BE2C (cell line): ENCODE results near the gene NRARP.

Experiments used
- DNase-seq: peaks from one replicate; pipeline ENCODE4 v3.0.0-alpha.2; 2020
- H3K27me3 ChIP-seq: fragments of 250-450 bp; sonication (Bioruptor Pico); 2 replicates; pipeline ENCODE4 v1.5.1; 2020; ENCODE audit warnings: mild to moderate bottlenecking
- H3K36me3 ChIP-seq: fragments of 250-450 bp; sonication (Bioruptor Pico); 2 replicates; pipeline ENCODE4 v1.5.1; 2020; ENCODE audit warnings: mild to moderate bottlenecking
- H3K4me1 ChIP-seq: fragments of 250-450 bp; sonication (Bioruptor Pico); 2 replicates; pipeline ENCODE4 v1.5.1; 2020
- H3K4me3 ChIP-seq: 2 replicates; pipeline ENCODE4 v1.5.1; 2011; ENCODE audit warnings: low read depth, low read length
- H3K9me3 ChIP-seq: fragments of 250-450 bp; sonication (Bioruptor Pico); 2 replicates; pipeline ENCODE4 v1.5.1; 2020
- CTCF ChIP-seq: IDR thresholded peaks from 2 replicates; pipeline ENCODE4 v1.5.1; 2012; ENCODE audit warnings: mild to moderate bottlenecking, low read depth, low read length

The NRARP gene

GRCh38 chr9:137311171-137311985 lies 9.3 kb upstream of the NRARP start:
- Histone ChIP-seq H3K27me3 (no peaks in the 10 kb centered on the region), H3K4me1 (no peaks in the 10 kb centered on the region; the same call in 1 of the 2 replicates)

GRCh38 chr9:137310189-137311052 lies 8.3 kb upstream of the NRARP start:
- no peak for TF ChIP-seq CTCF
- no peaks in the 10 kb centered on the region for H3K27me3 ChIP-seq
- no peak overlapping the region for H3K4me3 ChIP-seq
- H3K4me1 ChIP-seq = no peaks in the 10 kb centered on the region; the same call in 1 of the 2 replicates
- DNase-seq = peak; percentile 10
- H3K9me3 ChIP-seq = no peaks in the 10 kb centered on the region
- no peaks in the 10 kb centered on the region for H3K36me3 ChIP-seq

More at GRCh38 chr9:137311171-137311985, 9.3 kb upstream of the NRARP start:
- no peak overlapping the region for H3K4me3 ChIP-seq
- no peaks in the 10 kb centered on the region for H3K36me3 ChIP-seq
- TF ChIP-seq CTCF = no peak
- peak; percentile 13 for DNase-seq
- no peaks in the 10 kb centered on the region for H3K9me3 ChIP-seq

- no peaks in the 10 kb centered on the region; the same call in 1 of the 2 replicates for H3K4me1 ChIP-seq
- DNase-seq = no peak
- no peaks in the 10 kb centered on the region for H3K27me3 ChIP-seq
- no peak overlapping the region for H3K4me3 ChIP-seq
- no peaks in the 10 kb centered on the region for H3K9me3 ChIP-seq
- no peak for TF ChIP-seq CTCF
- no peaks in the 10 kb centered on the region for H3K36me3 ChIP-seq
Measured at GRCh38 chr9:137309368-137310188, 7.5 kb upstream of the NRARP start.

- H3K27me3 ChIP-seq = no peaks in the 10 kb centered on the region
- H3K4me1 ChIP-seq = no peaks in the 10 kb centered on the region; the same call in 1 of the 2 replicates
- DNase-seq = peak; percentile 11
- H3K9me3 ChIP-seq = no peaks in the 10 kb centered on the region
- H3K4me3 ChIP-seq = no peak overlapping the region
- no peak for TF ChIP-seq CTCF
- no peaks in the 10 kb centered on the region for H3K36me3 ChIP-seq
Measured at GRCh38 chr9:137308057-137308619, 6.1 kb upstream of the NRARP start.

- peak; percentile 13 for DNase-seq
- Histone ChIP-seq H3K9me3 (no peaks in the 10 kb centered on the region), H3K27me3 (no peaks in the 10 kb centered on the region), H3K4me1 (no peaks in the 10 kb centered on the region; the same call in 1 of the 2 replicates), H3K4me3 (no peak overlapping the region), H3K36me3 (no peaks in the 10 kb centered on the region)
- TF ChIP-seq CTCF = no peak
Measured at GRCh38 chr9:137307255-137308056, 5.4 kb upstream of the NRARP start.
